SK-N-SH (cell line): Measurements from ENCODE around the gene FNTB. TPM values are rescaled to one million over a fixed set of nuclear protein-coding genes. Genes with fewer than 3 reads are reported as not detected.

Experiments used
- CTCF ChIA-PET: fragments of 300-600, 350-600 bp; formaldehyde crosslinking; extraction: SDS; loops from one replicate; lab custom pipeline; 2021; lab: Yijun Ruan, JAX
- POLR2A ChIA-PET: fragments of 350-600 bp; sonication (Branson Sonifier 250); formaldehyde crosslinking; extraction: SDS; loops from one replicate; lab custom pipeline; 2020; ENCODE audit warnings: antibody characterized with exemption, inconsistent platforms; lab: Yijun Ruan, JAX
- DNase-seq: peaks from one replicate; pipeline ENCODE4 v3.0.0; 2012
- H2AFZ ChIP-seq: fragments of 200-600 bp; sonication (generic); 2 replicates; pipeline ENCODE4 v1.8.1; 2016; ENCODE audit warnings: antibody characterized with exemption, mild to moderate bottlenecking, low read depth
- H3F3A ChIP-seq: fragments of 200-600 bp; sonication (generic); replicated peaks from 2 replicates; pipeline ENCODE3; 2016; ENCODE audit warnings: antibody characterized with exemption, mild to moderate bottlenecking; ENCODE audit not compliant: insufficient read depth
- H3K27ac ChIP-seq, 2 experiments: fragments of 200-500 bp in 1 of 2; fragments of 200-600 bp in 1 of 2; sonication (Bioruptor generic) in 1 of 2; sonication (generic), shearing (Covaris generic) in 1 of 2; 2 replicates each; pipeline versions ENCODE4 v1.5.1 to v1.6.1; 2014 to 2016; ENCODE audit warnings: low read depth in 2 of 2, inconsistent platforms in 1 of 2, low read length in 1 of 2, mild to moderate bottlenecking in 1 of 2, mixed read lengths in 1 of 2
- H3K27me3 ChIP-seq: fragments of 200-600 bp; sonication (generic), shearing (Covaris generic); 2 replicates; pipeline ENCODE4 v1.6.1; 2016; ENCODE audit warnings: mixed run types; ENCODE audit not compliant: insufficient read depth
- H3K36me3 ChIP-seq, 2 experiments: fragments of 200-500 bp in 1 of 2; fragments of 200-600 bp in 1 of 2; sonication (Bioruptor generic) in 1 of 2; sonication (generic) in 1 of 2; replicated peaks in 1 of 2; 2 replicates each; pipeline versions ENCODE3 to v1.5.1; 2014 to 2016; ENCODE audit warnings: low read length in 1 of 2, mild to moderate bottlenecking in 1 of 2; ENCODE audit not compliant: insufficient read depth in 2 of 2, control insufficient read depth in 1 of 2
- H3K4me1 ChIP-seq, 2 experiments: fragments of 200-500 bp in 1 of 2; fragments of 200-600 bp in 1 of 2; sonication (Bioruptor generic) in 1 of 2; sonication (generic), shearing (Covaris generic) in 1 of 2; 2 replicates each; pipeline versions ENCODE4 v1.5.1 to v1.6.1; 2014 to 2016; ENCODE audit warnings: low read depth in 1 of 2, low read length in 1 of 2, mixed run types in 1 of 2; ENCODE audit not compliant: insufficient read depth in 2 of 2, control insufficient read depth in 1 of 2
- H3K4me2 ChIP-seq: fragments of 200-600 bp; sonication (generic), shearing (Covaris generic); 2 replicates; pipeline ENCODE4 v1.6.1; 2017; ENCODE audit warnings: mixed run types
- H3K4me3 ChIP-seq, 2 experiments: fragments of 200-500 bp in 1 of 2; fragments of 200-600 bp in 1 of 2; sonication (Bioruptor generic) in 1 of 2; sonication (generic), shearing (Covaris generic) in 1 of 2; 2 replicates each; pipeline versions ENCODE4 v1.5.1 to v1.8.1; 2014 to 2016; ENCODE audit warnings: low read depth in 2 of 2, inconsistent platforms in 1 of 2, low read length in 1 of 2, mild to moderate bottlenecking in 1 of 2, mixed read lengths in 1 of 2, moderate library complexity in 1 of 2
- H3K79me2 ChIP-seq: fragments of 200-600 bp; sonication (generic); 2 replicates; pipeline ENCODE4 v1.8.1; 2017; ENCODE audit warnings: mild to moderate bottlenecking; ENCODE audit not compliant: insufficient read depth
- H3K9ac ChIP-seq: fragments of 200-600 bp; sonication (generic); 2 replicates; pipeline ENCODE4 v1.6.1; 2017; ENCODE audit warnings: mixed run types
- H3K9me2 ChIP-seq: fragments of 200-600 bp; sonication (generic); 2 replicates; pipeline ENCODE4 v1.6.1; 2017; ENCODE audit warnings: mixed run types
- H3K9me3 ChIP-seq: fragments of 200-600 bp; sonication (generic); 2 replicates; pipeline ENCODE4 v1.6.1; 2017; ENCODE audit warnings: mixed run types, mild to moderate bottlenecking, moderate library complexity
- H4K20me1 ChIP-seq: fragments of 200-600 bp; sonication (generic); 2 replicates; pipeline ENCODE4 v1.6.1; 2017; ENCODE audit warnings: mild to moderate bottlenecking, mixed run types; ENCODE audit not compliant: insufficient read depth
- CHD2 ChIP-seq: fragments of 150-350 bp; IDR thresholded peaks from 2 replicates; pipeline ENCODE4 v1.6.1; 2018; ENCODE audit warnings: low read length; ENCODE audit not compliant: partially characterized antibody
- EP300 ChIP-seq, 2 experiments: IDR thresholded peaks; 2 replicates each; pipeline versions ENCODE4 v1.4.0 to v1.6.1; 2012; ENCODE audit warnings: borderline replicate concordance in 1 of 2, low read depth in 1 of 2, low read length in 1 of 2
- EZH2phosphoT487 ChIP-seq: fragments of 200-600 bp; sonication (generic); IDR thresholded peaks from 2 replicates; pipeline ENCODE4 v1.6.1; 2017; ENCODE audit warnings: low read depth, mixed run types, mild to moderate bottlenecking, antibody characterized with exemption, moderate library complexity, borderline replicate concordance
- FOXM1 ChIP-seq: IDR thresholded peaks from 2 replicates; pipeline ENCODE4 v1.4.0; 2012; ENCODE audit warnings: low read depth, mild to moderate bottlenecking
- GABPA ChIP-seq: IDR thresholded peaks from 2 replicates; pipeline ENCODE4 v1.4.0; 2012; ENCODE audit warnings: low read depth, mild to moderate bottlenecking
- GATA2 ChIP-seq: sonication (generic); formaldehyde crosslinking; IDR thresholded peaks from 2 replicates; pipeline ENCODE4 v1.5.0; 2020; ENCODE audit warnings: mild to moderate bottlenecking, missing genetic modification reagents
- IRF3 ChIP-seq: fragments of 150-350 bp; IDR thresholded peaks from 2 replicates; pipeline ENCODE4 v1.6.1; 2016; ENCODE audit warnings: mild to moderate bottlenecking, low read depth, low read length
- JUND ChIP-seq: IDR thresholded peaks from 2 replicates; pipeline ENCODE4 v1.4.0; 2012
- MEF2A ChIP-seq: IDR thresholded peaks from 2 replicates; pipeline ENCODE4 v1.4.0; 2012; ENCODE audit warnings: low read depth, borderline replicate concordance
- PBX3 ChIP-seq: IDR thresholded peaks from 2 replicates; pipeline ENCODE4; 2012
- POLR2AphosphoS5 ChIP-seq: IDR thresholded peaks from 2 replicates; pipeline ENCODE4 v1.6.1; 2012; ENCODE audit warnings: low read depth, low read length
- RAD21 ChIP-seq: IDR thresholded peaks from 2 replicates; pipeline ENCODE4 v1.6.1; 2012; ENCODE audit warnings: mild to moderate bottlenecking, low read length
- REST ChIP-seq: IDR thresholded peaks from 2 replicates; pipeline ENCODE4 v1.6.1; 2012; ENCODE audit warnings: mild to moderate bottlenecking, low read depth, low read length, moderate library complexity
- RFX5 ChIP-seq: IDR thresholded peaks from 2 replicates; pipeline ENCODE4 v1.6.1; 2012; ENCODE audit warnings: mild to moderate bottlenecking, improper control_type of control experiment, low read length
- USF1 ChIP-seq: IDR thresholded peaks from 2 replicates; pipeline ENCODE4 v1.4.0; 2012; ENCODE audit warnings: low read depth, borderline replicate concordance
- YY1 ChIP-seq: IDR thresholded peaks from 2 replicates; pipeline ENCODE4 v1.4.0; 2012; ENCODE audit warnings: low read depth, mild to moderate bottlenecking
- WGBS: methylation state at CpG from one replicate; pipeline ENCODE4 v1.1.6; 2017; ENCODE audit warnings: low lambda C conversion rate; 5-methylcytosine and 5-hydroxymethylcytosine counted together
- polyA plus RNA-seq, 3 experiments: library from polyadenylated mRNA; depleted of rRNA; stranded (reverse); fragments of >200 nt; gene quantifications; 2 replicates each; pipeline ENCODE4 v1.2.3, GENCODE V29; 2012

The FNTB gene
- polyA plus RNA-seq, 1 of the 3 experiments (the other 2 are of a cell fraction), result 18.4 TPM

- Histone ChIP-seq H2AFZ (no peak within 1 kb of the TSS), H3K9me3 (no peaks in the 10 kb centered on the region), H4K20me1 (no peaks in the 10 kb centered on the region), H3K36me3 (peaks cover 0 to 23% of the 10 kb centered on the region in 2 experiments), H3K4me2 (no peak within 1 kb of the TSS), H3K27ac (no peak within 1 kb of the TSS), H3F3A (no peaks in the 10 kb centered on the region), H3K9ac (no peak within 1 kb of the TSS), H3K27me3 (no peaks in the 10 kb centered on the region), H3K79me2 (no peaks in the 10 kb centered on the region), H3K4me3 (no peak within 1 kb of the TSS), H3K9me2 (no peaks in the 10 kb centered on the region), H3K4me1 (no peaks in the 10 kb centered on the region)
- TF ChIP-seq POLR2AphosphoS5 (no peak), EP300 (IDR thresholded peaks at IDR 0.05; ENCODE audit: borderline replicate concordance in 1 of 2, low read depth in 1 of 2, low read length in 1 of 2) (no peak), GABPA (no peak), MEF2A (no peak), REST (no peak)
- 83% methylated on average over 13 of the region's 13 CpGs for WGBS
- ChIA-PET CTCF (interaction anchor here (0.9 kb wide), 1 partner anchor 51 kb away, joined by 4 read pairs; no protein-coding TSS in a partner anchor), POLR2A (no interaction called here)
- no peak for DNase-seq
Observed at GRCh38 chr14:64942531-64943111, 44.1 kb upstream of the FNTB start, which contains the start of gene GPX2. GPX2 (minus strand) TSS chr14:64942745; CDS start chr14:64942726, 19 bp downstream.

- H3K4me1 ChIP-seq, result no peaks in the 10 kb centered on the region
- no peak overlapping the region for H3K4me3 ChIP-seq
- no peak for DNase-seq
- no peaks in the 10 kb centered on the region for H3F3A ChIP-seq
- H3K27me3 ChIP-seq, result no peaks in the 10 kb centered on the region
- no peaks in the 10 kb centered on the region for H3K9me2 ChIP-seq
- ChIA-PET CTCF (interaction anchor here (1.0 kb wide), 1 partner anchor 52 kb away, joined by 4 read pairs; no protein-coding TSS in a partner anchor), POLR2A (no interaction called here)
- 93% methylated on average over 5 of the region's 6 CpGs for WGBS
- H3K27ac ChIP-seq, result no peak overlapping the region
- no peak overlapping the region for H3K9ac ChIP-seq
- H2AFZ ChIP-seq, result no peak overlapping the region
- no peaks in the 10 kb centered on the region for H4K20me1 ChIP-seq
- H3K4me2 ChIP-seq, result no peak overlapping the region
- no peaks in the 10 kb centered on the region for H3K79me2 ChIP-seq
- H3K9me3 ChIP-seq, result no peaks in the 10 kb centered on the region
- peaks cover 0 to 26% of the 10 kb centered on the region in 2 experiments for H3K36me3 ChIP-seq
- TF ChIP-seq RFX5, result no peak
- no peak for TF ChIP-seq EZH2phosphoT487
- no peak for TF ChIP-seq IRF3
- no peak for TF ChIP-seq FOXM1
- TF ChIP-seq GATA2, result no peak
- no peak for TF ChIP-seq JUND
- TF ChIP-seq MEF2A, result no peak
- no peak for TF ChIP-seq RAD21
- TF ChIP-seq YY1, result no peak
- no peak for TF ChIP-seq CHD2
- TF ChIP-seq REST, result no peak
- TF ChIP-seq USF1, result no peak
- no peak for TF ChIP-seq PBX3
- no peak for TF ChIP-seq POLR2AphosphoS5
Observed at GRCh38 chr14:64943556-64943955, 43.1 kb upstream of the FNTB start.
